ENCODE results near the gene IPO9.

Gene IPO9

GRCh38 chr1:201877877-201878401 lies 49.0 kb downstream of the IPO9 start:
- Histone ChIP-seq H3K27me3 (ENCODE audit: insufficient read depth, low read length) (no peaks in the 10 kb centered on the region), H3K36me3 (ENCODE audit: insufficient read depth, low read length) (peaks cover 13% of the 10 kb centered on the region), H3K27ac (ENCODE audit: low read depth, low read length) (no peak overlapping the region), H3K79me2 (ENCODE audit: control insufficient read depth, insufficient read depth, low read length, unreplicated experiment) (no peaks in the 10 kb centered on the region), H2AFZ (ENCODE audit: low read length, unreplicated experiment) (no peak overlapping the region), H3K4me1 (ENCODE audit: control insufficient read depth, insufficient read depth, low read length, unreplicated experiment) (peaks cover 6% of the 10 kb centered on the region), H3K4me3 (ENCODE audit: low read depth, low read length) (no peak overlapping the region)

GRCh38 chr1:201880928-201881571 lies 52.1 kb downstream of the IPO9 start:
- Histone ChIP-seq H3K4me1 (ENCODE audit: control insufficient read depth, insufficient read depth, low read length, unreplicated experiment) (peaks cover 37% of the 10 kb centered on the region), H3K27me3 (ENCODE audit: insufficient read depth, low read length) (no peaks in the 10 kb centered on the region), H3K36me3 (ENCODE audit: insufficient read depth, low read length) (no peaks in the 10 kb centered on the region), H2AFZ (ENCODE audit: low read length, unreplicated experiment) (no peak overlapping the region), H3K79me2 (ENCODE audit: control insufficient read depth, insufficient read depth, low read length, unreplicated experiment) (no peaks in the 10 kb centered on the region), H3K27ac (ENCODE audit: low read depth, low read length) (no peak overlapping the region), H3K4me3 (ENCODE audit: low read depth, low read length) (no peak overlapping the region)

GRCh38 chr1:201881617-201882016 lies 52.7 kb downstream of the IPO9 start:
- Histone ChIP-seq H3K27me3 (ENCODE audit: insufficient read depth, low read length) (no peaks in the 10 kb centered on the region), H3K27ac (ENCODE audit: low read depth, low read length) (no peak overlapping the region), H3K36me3 (ENCODE audit: insufficient read depth, low read length) (no peaks in the 10 kb centered on the region), H2AFZ (ENCODE audit: low read length, unreplicated experiment) (no peak overlapping the region), H3K4me3 (ENCODE audit: low read depth, low read length) (no peak overlapping the region), H3K79me2 (ENCODE audit: control insufficient read depth, insufficient read depth, low read length, unreplicated experiment) (no peaks in the 10 kb centered on the region), H3K4me1 (ENCODE audit: control insufficient read depth, insufficient read depth, low read length, unreplicated experiment) (peaks cover 37% of the 10 kb centered on the region)

- no peaks in the 10 kb centered on the region for H3K79me2 ChIP-seq (ENCODE audit: control insufficient read depth, insufficient read depth, low read length, unreplicated experiment)
- H3K4me3 ChIP-seq (ENCODE audit: low read depth, low read length), result no peak overlapping the region
- peaks cover 37% of the 10 kb centered on the region for H3K4me1 ChIP-seq (ENCODE audit: control insufficient read depth, insufficient read depth, low read length, unreplicated experiment)
- H3K27ac ChIP-seq (ENCODE audit: low read depth, low read length), result peak overlapping the region; percentile 47
- H3K36me3 ChIP-seq (ENCODE audit: insufficient read depth, low read length), result no peaks in the 10 kb centered on the region
- no peak overlapping the region for H2AFZ ChIP-seq (ENCODE audit: low read length, unreplicated experiment)
- H3K27me3 ChIP-seq (ENCODE audit: insufficient read depth, low read length), result no peaks in the 10 kb centered on the region
Observed at GRCh38 chr1:201882665-201883132, 53.7 kb downstream of the IPO9 start.

GRCh38 chr1:201883266-201883665 lies 54.3 kb downstream of the IPO9 start:
- no peaks in the 10 kb centered on the region for H3K36me3 ChIP-seq (ENCODE audit: insufficient read depth, low read length)
- H2AFZ ChIP-seq (ENCODE audit: low read length, unreplicated experiment), result no peak overlapping the region
- peaks cover 41% of the 10 kb centered on the region for H3K4me1 ChIP-seq (ENCODE audit: control insufficient read depth, insufficient read depth, low read length, unreplicated experiment)
- H3K27ac ChIP-seq (ENCODE audit: low read depth, low read length), result peak overlapping the region; percentile 47
- no peaks in the 10 kb centered on the region for H3K27me3 ChIP-seq (ENCODE audit: insufficient read depth, low read length)
- H3K79me2 ChIP-seq (ENCODE audit: control insufficient read depth, insufficient read depth, low read length, unreplicated experiment), result no peaks in the 10 kb centered on the region
- H3K4me3 ChIP-seq (ENCODE audit: low read depth, low read length), result no peak overlapping the region

GRCh38 chr1:201883786-201884185 lies 54.8 kb downstream of the IPO9 start:
- peaks cover 42% of the 10 kb centered on the region for H3K4me1 ChIP-seq (ENCODE audit: control insufficient read depth, insufficient read depth, low read length, unreplicated experiment)
- H3K4me3 ChIP-seq (ENCODE audit: low read depth, low read length), result peak overlapping the region; percentile 14; the same call in 1 of the 2 replicates
- no peaks in the 10 kb centered on the region for H3K79me2 ChIP-seq (ENCODE audit: control insufficient read depth, insufficient read depth, low read length, unreplicated experiment)
- H3K27ac ChIP-seq (ENCODE audit: low read depth, low read length), result peak overlapping the region; percentile 47
- H3K36me3 ChIP-seq (ENCODE audit: insufficient read depth, low read length), result no peaks in the 10 kb centered on the region
- no peak overlapping the region for H2AFZ ChIP-seq (ENCODE audit: low read length, unreplicated experiment)
- H3K27me3 ChIP-seq (ENCODE audit: insufficient read depth, low read length), result no peaks in the 10 kb centered on the region

- no peak overlapping the region for H2AFZ ChIP-seq (ENCODE audit: low read length, unreplicated experiment)
- H3K79me2 ChIP-seq (ENCODE audit: control insufficient read depth, insufficient read depth, low read length, unreplicated experiment), result no peaks in the 10 kb centered on the region
- peaks cover 47% of the 10 kb centered on the region for H3K4me1 ChIP-seq (ENCODE audit: control insufficient read depth, insufficient read depth, low read length, unreplicated experiment)
- H3K4me3 ChIP-seq (ENCODE audit: low read depth, low read length), result no peak overlapping the region
- no peak overlapping the region for H3K27ac ChIP-seq (ENCODE audit: low read depth, low read length)
- H3K27me3 ChIP-seq (ENCODE audit: insufficient read depth, low read length), result no peaks in the 10 kb centered on the region
- H3K36me3 ChIP-seq (ENCODE audit: insufficient read depth, low read length), result no peaks in the 10 kb centered on the region
Observed at GRCh38 chr1:201884425-201884824, 55.5 kb downstream of the IPO9 start.

- H3K4me3 ChIP-seq (ENCODE audit: low read depth, low read length), result no peak overlapping the region
Observed at GRCh38 chr1:201885531-201886075, 56.6 kb downstream of the IPO9 start.

GRCh38 chr1:201886103-201886885 lies 57.3 kb downstream of the IPO9 start:
- Histone ChIP-seq H2AFZ (ENCODE audit: low read length, unreplicated experiment) (no peak overlapping the region), H3K36me3 (ENCODE audit: insufficient read depth, low read length) (no peaks in the 10 kb centered on the region), H3K27me3 (ENCODE audit: insufficient read depth, low read length) (no peaks in the 10 kb centered on the region), H3K4me1 (ENCODE audit: control insufficient read depth, insufficient read depth, low read length, unreplicated experiment) (peaks cover 50% of the 10 kb centered on the region), H3K79me2 (ENCODE audit: control insufficient read depth, insufficient read depth, low read length, unreplicated experiment) (no peaks in the 10 kb centered on the region), H3K4me3 (ENCODE audit: low read depth, low read length) (no peak overlapping the region), H3K27ac (ENCODE audit: low read depth, low read length) (no peak overlapping the region)

More at GRCh38 chr1:201885531-201886075, 56.6 kb downstream of the IPO9 start:
- Histone ChIP-seq H3K27ac (ENCODE audit: low read depth, low read length) (no peak overlapping the region), H3K4me1 (ENCODE audit: control insufficient read depth, insufficient read depth, low read length, unreplicated experiment) (peaks cover 50% of the 10 kb centered on the region), H2AFZ (ENCODE audit: low read length, unreplicated experiment) (no peak overlapping the region), H3K79me2 (ENCODE audit: control insufficient read depth, insufficient read depth, low read length, unreplicated experiment) (no peaks in the 10 kb centered on the region), H3K27me3 (ENCODE audit: insufficient read depth, low read length) (no peaks in the 10 kb centered on the region), H3K36me3 (ENCODE audit: insufficient read depth, low read length) (no peaks in the 10 kb centered on the region)

- no peaks in the 10 kb centered on the region for H3K79me2 ChIP-seq (ENCODE audit: control insufficient read depth, insufficient read depth, low read length, unreplicated experiment)
- H3K27ac ChIP-seq (ENCODE audit: low read depth, low read length), result no peak overlapping the region
- no peak overlapping the region for H2AFZ ChIP-seq (ENCODE audit: low read length, unreplicated experiment)
- H3K27me3 ChIP-seq (ENCODE audit: insufficient read depth, low read length), result no peaks in the 10 kb centered on the region
- peaks cover 50% of the 10 kb centered on the region for H3K4me1 ChIP-seq (ENCODE audit: control insufficient read depth, insufficient read depth, low read length, unreplicated experiment)
- no peaks in the 10 kb centered on the region for H3K36me3 ChIP-seq (ENCODE audit: insufficient read depth, low read length)
- no peak overlapping the region for H3K4me3 ChIP-seq (ENCODE audit: low read depth, low read length)
Observed at GRCh38 chr1:201887116-201887866, 58.3 kb downstream of the IPO9 start.

Data from ACC112 (cell line).